H1 (cell line): Measurements from ENCODE around the gene PSKH1. TPM values are rescaled to one million over a fixed set of nuclear protein-coding genes. Genes with fewer than 3 reads are reported as not detected.
A peak's percentile ranks its signal among the peaks of the same experiment; 100 is the strongest.

Experiments used
- CTCF ChIA-PET: fragments of 300-600 bp; sonication (Branson Sonifier 250); formaldehyde crosslinking; loops from one replicate; lab custom pipeline; 2021; ENCODE audit not compliant: partially characterized antibody; lab: Charles Lee
- POLR2A ChIA-PET: fragments of 300-600 bp; sonication (Branson Sonifier 250); formaldehyde crosslinking; loops from one replicate; lab custom pipeline; 2021; ENCODE audit warnings: inconsistent platforms; ENCODE audit not compliant: partially characterized antibody; lab: Charles Lee
- DNase-seq, 2 experiments: peaks; one replicate each; pipeline versions ENCODE4 v3.0.0 to v3.0.0-alpha.2; 2010 to 2022; ENCODE audit warnings: low spot score in 2 of 2, low read depth in 1 of 2, mixed read lengths in 1 of 2
- FAIRE-seq: peaks from 2 replicates; lab custom pipeline; 2011; peaks lifted over from hg19 to GRCh38; lab: Jason Lieb, UNC
- H2AFZ ChIP-seq: 2 replicates; pipeline ENCODE4 v1.8.1; 2012; ENCODE audit warnings: low read length, inconsistent platforms
- H2AK5ac ChIP-seq: 2 replicates; pipeline ENCODE4 v1.6.1; 2013; ENCODE audit warnings: low read depth, low read length
- H2BK120ac ChIP-seq: replicated peaks from 2 replicates; pipeline ENCODE3; 2013; ENCODE audit warnings: low read depth, low read length, inconsistent platforms
- H2BK12ac ChIP-seq: 2 replicates; pipeline ENCODE4 v1.6.1; 2013; ENCODE audit warnings: low read depth, low read length
- H2BK15ac ChIP-seq: 2 replicates; pipeline ENCODE4 v1.6.1; 2013; ENCODE audit warnings: low read length
- H2BK20ac ChIP-seq: 2 replicates; pipeline ENCODE4 v1.6.1; 2013; ENCODE audit warnings: low read length
- H2BK5ac ChIP-seq: 2 replicates; pipeline ENCODE4 v1.6.1; 2013; ENCODE audit warnings: low read depth, low read length
- H3K14ac ChIP-seq: 2 replicates; pipeline ENCODE4 v1.6.1; 2013; ENCODE audit warnings: inconsistent platforms; ENCODE audit not compliant: insufficient read length
- H3K18ac ChIP-seq: 2 replicates; pipeline ENCODE4 v1.6.1; 2013; ENCODE audit warnings: low read length; ENCODE audit errors: extremely low read depth
- H3K23ac ChIP-seq: 2 replicates; pipeline ENCODE4 v1.6.1; 2013; ENCODE audit warnings: inconsistent platforms; ENCODE audit not compliant: insufficient read length
- H3K23me2 ChIP-seq: 2 replicates; pipeline ENCODE4 v1.6.1; 2013; ENCODE audit warnings: low read depth, low read length
- H3K27ac ChIP-seq: 2 replicates; pipeline ENCODE4 v1.6.1; 2011; ENCODE audit warnings: low read depth, low read length, inconsistent platforms
- H3K27me3 ChIP-seq, 4 experiments: replicated peaks in 1 of 4; 1 replicate in 1 of 4; 2 replicates in 3 of 4; pipeline versions ENCODE4 v1.6.1 to v1.8.1; 2011 to 2013; ENCODE audit warnings: low read length in 3 of 4, mild to moderate bottlenecking in 3 of 4, inconsistent platforms in 2 of 4, mixed read lengths in 2 of 4, moderate library complexity in 1 of 4; ENCODE audit not compliant: control insufficient read depth in 3 of 4, insufficient read depth in 3 of 4; ENCODE audit errors: extremely low read depth in 1 of 4
- H3K36me3 ChIP-seq, 4 experiments: 2 replicates each; pipeline versions ENCODE4 v1.6.1 to v1.8.1; 2011 to 2013; ENCODE audit warnings: mild to moderate bottlenecking in 4 of 4, low read length in 3 of 4, moderate library complexity in 2 of 4, control low read depth in 1 of 4, inconsistent platforms in 1 of 4; ENCODE audit not compliant: insufficient read depth in 4 of 4, control insufficient read depth in 2 of 4
- H3K4ac ChIP-seq: replicated peaks from 2 replicates; pipeline ENCODE3; 2013; ENCODE audit warnings: low read length, low read depth, mixed read lengths, inconsistent platforms; ENCODE audit not compliant: insufficient read length
- H3K4me1 ChIP-seq, 4 experiments: replicated peaks in 1 of 4; 1 replicate in 1 of 4; 2 replicates in 3 of 4; pipeline versions ENCODE4 v1.6.1 to v1.8.1; 2011 to 2013; ENCODE audit warnings: low read length in 3 of 4, inconsistent platforms in 2 of 4, mixed read lengths in 1 of 4; ENCODE audit not compliant: insufficient read depth in 4 of 4, control insufficient read depth in 3 of 4
- H3K4me2 ChIP-seq, 2 experiments: 2 replicates each; pipeline versions ENCODE4 v1.6.1 to v1.8.1; 2011 to 2013; ENCODE audit warnings: low read depth in 2 of 2, low read length in 2 of 2, control low read depth in 1 of 2, inconsistent platforms in 1 of 2, mild to moderate bottlenecking in 1 of 2; ENCODE audit not compliant: insufficient read depth in 1 of 2
- H3K4me3 ChIP-seq, 4 experiments: fragments of 200-600, 300-600 bp in 1 of 4; sonication (generic), shearing (Covaris generic), sonication (Bioruptor Twin) in 1 of 4; 2 replicates each; pipeline versions ENCODE4 v1.5.1 to v1.8.1; 2011 to 2016; ENCODE audit warnings: low read length in 4 of 4, low read depth in 3 of 4, control low read depth in 2 of 4, inconsistent platforms in 2 of 4, mild to moderate bottlenecking in 2 of 4, mixed read lengths in 1 of 4, moderate library complexity in 1 of 4; ENCODE audit not compliant: insufficient read depth in 2 of 4; ENCODE audit errors: extremely low read depth in 1 of 4
- H3K56ac ChIP-seq: replicated peaks from 2 replicates; pipeline ENCODE3; 2013; ENCODE audit warnings: low read depth, mild to moderate bottlenecking, mixed read lengths, low read length, inconsistent platforms; ENCODE audit not compliant: insufficient read length
- H3K79me1 ChIP-seq: 2 replicates; pipeline ENCODE4 v1.6.1; 2013; ENCODE audit warnings: low read depth, low read length, control low read depth
- H3K79me2 ChIP-seq, 2 experiments: 2 replicates each; pipeline versions ENCODE4 v1.6.1 to v1.8.1; 2012 to 2013; ENCODE audit warnings: low read length in 2 of 2, mild to moderate bottlenecking in 2 of 2, inconsistent platforms in 1 of 2; ENCODE audit not compliant: insufficient read depth in 2 of 2, control insufficient read depth in 1 of 2
- H3K9ac ChIP-seq, 4 experiments: replicated peaks in 1 of 4; 1 replicate in 1 of 4; 2 replicates in 3 of 4; pipeline versions ENCODE4 v1.6.1 to v1.8.1; 2011 to 2013; ENCODE audit warnings: low read depth in 3 of 4, low read length in 3 of 4, control low read depth in 2 of 4, mild to moderate bottlenecking in 2 of 4, moderate library complexity in 2 of 4, inconsistent platforms in 1 of 4; ENCODE audit errors: extremely low read depth in 1 of 4
- H3K9me3 ChIP-seq, 2 experiments: 2 replicates each; pipeline versions ENCODE4 v1.6.1 to v1.8.1; 2012 to 2013; ENCODE audit warnings: mild to moderate bottlenecking in 2 of 2, moderate library complexity in 2 of 2, control low read depth in 1 of 2, inconsistent platforms in 1 of 2, low read depth in 1 of 2, low read length in 1 of 2, mixed read lengths in 1 of 2; ENCODE audit not compliant: insufficient read depth in 2 of 2
- H4K20me1 ChIP-seq, 2 experiments: replicated peaks in 1 of 2; 2 replicates each; pipeline versions ENCODE3 to v1.8.1; 2011 to 2013; ENCODE audit warnings: inconsistent platforms in 2 of 2, low read length in 2 of 2, mild to moderate bottlenecking in 1 of 2; ENCODE audit not compliant: insufficient read depth in 2 of 2, control insufficient read depth in 1 of 2
- H4K5ac ChIP-seq: 2 replicates; pipeline ENCODE4 v1.6.1; 2013; ENCODE audit warnings: low read length, low read depth, mixed read lengths, inconsistent platforms; ENCODE audit not compliant: insufficient read length
- H4K8ac ChIP-seq: 2 replicates; pipeline ENCODE4 v1.8.0; 2013; ENCODE audit warnings: mild to moderate bottlenecking, moderate library complexity, low read length, inconsistent platforms; ENCODE audit not compliant: insufficient read depth; ENCODE audit errors: extremely low read depth
- H4K91ac ChIP-seq: replicated peaks from 2 replicates; pipeline ENCODE3; 2013; ENCODE audit warnings: low read length, mixed read lengths, inconsistent platforms; ENCODE audit not compliant: insufficient read length
- BRCA1 ChIP-seq: IDR thresholded peaks from 2 replicates; pipeline ENCODE4 v1.6.1; 2012; ENCODE audit warnings: low read depth, low read length, improper control_type of control experiment
- CEBPB ChIP-seq: IDR thresholded peaks from 2 replicates; pipeline ENCODE4 v1.6.1; 2012; ENCODE audit warnings: low read depth, low read length
- CHD1 ChIP-seq: IDR thresholded peaks from 2 replicates; pipeline ENCODE4 v1.6.1; 2012; ENCODE audit warnings: low read depth, low read length, improper control_type of control experiment
- EP300 ChIP-seq, 2 experiments: IDR thresholded peaks; 1 replicate in 1 of 2; 2 replicates in 1 of 2; pipeline ENCODE4 v1.6.1; 2011 to 2012; ENCODE audit warnings: low read depth in 2 of 2, low read length in 2 of 2, mild to moderate bottlenecking in 2 of 2, borderline replicate concordance in 1 of 2, inconsistent platforms in 1 of 2, moderate library complexity in 1 of 2
- MAX ChIP-seq: IDR thresholded peaks from 2 replicates; pipeline ENCODE4 v1.6.1; 2012; ENCODE audit warnings: inconsistent platforms
- POLR2A ChIP-seq, 2 experiments: IDR thresholded peaks; 1 replicate in 1 of 2; 2 replicates in 1 of 2; pipeline ENCODE4 v1.6.1; 2011; ENCODE audit warnings: low read depth in 2 of 2, low read length in 2 of 2, mild to moderate bottlenecking in 2 of 2; ENCODE audit errors: control extremely low read depth in 1 of 2
- TBP ChIP-seq: IDR thresholded peaks from 2 replicates; pipeline ENCODE4 v1.6.1; 2011; ENCODE audit warnings: low read depth, low read length, improper control_type of control experiment
- WGBS, 2 experiments: shearing (Covaris generic) in 1 of 2; methylation state at CpG; one replicate each; pipeline versions ENCODE4 v1.1.6 to v1.1.7; 2013 to 2015; ENCODE audit warnings: low lambda C conversion rate in 2 of 2, mixed read lengths in 2 of 2, inconsistent platforms in 1 of 2, low coverage in 1 of 2, missing lambda C conversion rate in 1 of 2; ENCODE audit not compliant: insufficient replicate concordance in 2 of 2, insufficient coverage in 1 of 2, insufficient read length in 1 of 2; ENCODE audit errors: extremely low coverage in 1 of 2, missing lambda C conversion rate in 1 of 2; 5-methylcytosine and 5-hydroxymethylcytosine counted together
- polyA plus RNA-seq, 7 experiments: library from polyadenylated mRNA; depleted of rRNA in 3 of 7; stranded (reverse) in 5 of 7; unstranded in 2 of 7; fragments of >200 nt in 5 of 7; fragments of 200-250 nt in 2 of 7; gene quantifications; 1 replicate in 5 of 7; 2 replicates in 1 of 7; 4 replicates in 1 of 7; pipeline versions ENCODE4 v1.2.1 to v1.2.3, GENCODE V29; 2011 to 2013; ENCODE audit warnings: missing spikeins in 2 of 7, mixed read lengths in 2 of 7
- total RNA-seq: library from RNA; stranded (reverse); fragmentation: NEBNext Ultra II Directional; extraction: Animal tissue kit (Norgen Biotek cat#: 25700); gene quantifications from 2 replicates; pipeline ENCODE4 v1.2.1, GENCODE V29; 2021

The PSKH1 gene
- total and polyA plus RNA-seq, 2 of the 8 experiments (the other 6 are each of a cell fraction or from before 2014, with no cell fraction given): 24.8 to 51.0 TPM

- POLR2A ChIA-PET: interaction anchor here (1.0 to 6.8 kb wide), 8 partner anchors 8 to 123 kb away, joined by 3 to 31 read pairs (median 3); partner anchors contain the start of genes CTRL and NRN1L
- FAIRE-seq: no peak
- Histone ChIP-seq H3K23ac (no peak overlapping the region), H2BK12ac (no peak overlapping the region), H4K5ac (no peak overlapping the region), H3K4me2 (no peak overlapping the region), H2BK120ac (no peak overlapping the region), H2BK20ac (no peak overlapping the region), H3K79me1 (peaks cover 2% of the 10 kb centered on the region; the same call in 1 of the 2 replicates), H3K79me2 (0 out of 4 replicates have a peak, but pooled peaks cover 0 to 3% of the 10 kb centered on the region in 2 experiments), H3K4ac (no peak overlapping the region), H2BK15ac (no peak overlapping the region), H3K27me3 (no peaks in the 10 kb centered on the region), H2AK5ac (no peak overlapping the region), H3K36me3 (peaks cover 3 to 20% (median 15%) of the 10 kb centered on the region in 4 experiments; a peak in 6 of 8 replicates), H2AFZ (no peak overlapping the region), H4K20me1 (peaks cover 13 to 33% of the 10 kb centered on the region in 2 experiments), H3K14ac (no peak overlapping the region), H4K8ac (no peak overlapping the region; the same call in 1 of the 2 replicates), H3K23me2 (peaks cover 5% of the 10 kb centered on the region; the same call in 1 of the 2 replicates), H3K9me3 (no peaks in the 10 kb centered on the region), H3K18ac (no peak overlapping the region), H3K4me3 (no peak overlapping the region), H3K27ac (no peak overlapping the region), H4K91ac (no peak overlapping the region), H3K9ac (no peak overlapping the region), H2BK5ac (no peak overlapping the region), H3K56ac (no peak overlapping the region), H3K4me1 (peaks cover 0 to 6% (median 2%) of the 10 kb centered on the region in 4 experiments; a peak in 5 of 7 replicates)
- CTCF ChIA-PET: interaction anchor here (0.7 to 27.1 kb wide), 38 partner anchors 9 to 344 kb away, joined by 3 to 623 read pairs (median 5); partner anchors contain the start of genes CENPT, CTRL, EDC4 and NRN1L
- 89% methylated on average over 7 of the region's 9 CpGs; no CpG with 5 or more reads in 1 of the 2 experiments for WGBS, 2 experiments
- TF ChIP-seq BRCA1 (no peak), CHD1 (no peak), MAX (no peak), POLR2A (IDR thresholded peaks at IDR 0.05; ENCODE audit: control extremely low read depth in 1 of 2, low read depth in 2 of 2, low read length in 2 of 2) (peak in 1 of 2 experiments; percentile 7; a peak in 1 of 3 replicates), CEBPB (no peak), TBP (no peak), EP300 (IDR thresholded peaks at IDR 0.05; ENCODE audit: borderline replicate concordance in 1 of 2, low read depth in 2 of 2, low read length in 2 of 2) (no peak)
- no peak for DNase-seq
Measured at GRCh38 chr16:67941469-67942199, 48.6 kb downstream of the PSKH1 start.
